Measurements from ENCODE around the gene VAC14.

The VAC14 gene

GRCh38 chr16:70765491-70765890 lies 35.5 kb downstream of the VAC14 start:
- no peak for DNase-seq

GRCh38 chr16:70764632-70765031 lies 36.3 kb downstream of the VAC14 start:
- no peak for DNase-seq

GRCh38 chr16:70760221-70760620 lies 40.7 kb downstream of the VAC14 start:
- DNase-seq: no peak

- DNase-seq: no peak
Observed at GRCh38 chr16:70759666-70760065, 41.3 kb downstream of the VAC14 start.

- DNase-seq: no peak
Observed at GRCh38 chr16:70758786-70759185, 42.2 kb downstream of the VAC14 start.

- no peak for DNase-seq
Observed at GRCh38 chr16:70757183-70757582, 43.8 kb downstream of the VAC14 start.

GRCh38 chr16:70756071-70756470 lies 44.9 kb downstream of the VAC14 start:
- DNase-seq: no peak

GRCh38 chr16:70754851-70755600 lies 45.9 kb downstream of the VAC14 start:
- no peak for DNase-seq

- no peak for DNase-seq
Observed at GRCh38 chr16:70754371-70754770, 46.6 kb downstream of the VAC14 start.

GRCh38 chr16:70753694-70754325 lies 47.1 kb downstream of the VAC14 start:
- no peak for DNase-seq

- no peak for DNase-seq
Observed at GRCh38 chr16:70753228-70753627, 47.7 kb downstream of the VAC14 start.

- no peak for DNase-seq
Observed at GRCh38 chr16:70752426-70752825, 48.5 kb downstream of the VAC14 start.

- no peak for DNase-seq
Observed at GRCh38 chr16:70751593-70751992, 49.4 kb downstream of the VAC14 start.

GRCh38 chr16:70750893-70751467 lies 50.0 kb downstream of the VAC14 start:
- DNase-seq: peak; percentile 55

GRCh38 chr16:70749681-70750601 lies 51.0 kb downstream of the VAC14 start:
- DNase-seq: no peak

- no peak for DNase-seq
Observed at GRCh38 chr16:70749006-70749678, 51.8 kb downstream of the VAC14 start.

GRCh38 chr16:70747703-70748631 lies 53.0 kb downstream of the VAC14 start:
- no peak for DNase-seq

- DNase-seq: no peak
Observed at GRCh38 chr16:70746708-70747424, 54.1 kb downstream of the VAC14 start.

GRCh38 chr16:70746040-70746707 lies 54.8 kb downstream of the VAC14 start:
- DNase-seq: no peak
